ENCODE results near the gene ZNF516.

The ZNF516 gene

DNA sequence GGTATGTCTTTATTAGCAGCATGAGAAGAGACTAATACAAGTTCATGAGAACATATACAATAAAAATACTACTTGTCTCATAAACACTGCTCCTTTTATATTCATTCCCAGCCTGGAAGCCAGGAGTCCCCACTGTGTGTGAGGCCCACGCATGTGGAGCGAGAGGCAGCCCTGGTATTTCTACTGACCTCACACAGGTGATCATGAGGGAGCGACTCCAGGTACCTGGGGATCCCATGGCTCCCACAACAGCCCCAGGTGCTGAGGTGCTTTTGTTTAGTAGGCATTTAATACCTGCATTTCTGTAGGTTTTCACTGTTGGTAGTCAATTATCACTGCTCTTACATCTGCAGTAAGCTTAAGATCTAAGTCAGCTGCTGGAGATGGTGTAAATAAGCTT, 75.2 kb downstream of the ZNF516 start:
- DNase-seq (ENCODE audit: low read depth): no peak

DNA sequence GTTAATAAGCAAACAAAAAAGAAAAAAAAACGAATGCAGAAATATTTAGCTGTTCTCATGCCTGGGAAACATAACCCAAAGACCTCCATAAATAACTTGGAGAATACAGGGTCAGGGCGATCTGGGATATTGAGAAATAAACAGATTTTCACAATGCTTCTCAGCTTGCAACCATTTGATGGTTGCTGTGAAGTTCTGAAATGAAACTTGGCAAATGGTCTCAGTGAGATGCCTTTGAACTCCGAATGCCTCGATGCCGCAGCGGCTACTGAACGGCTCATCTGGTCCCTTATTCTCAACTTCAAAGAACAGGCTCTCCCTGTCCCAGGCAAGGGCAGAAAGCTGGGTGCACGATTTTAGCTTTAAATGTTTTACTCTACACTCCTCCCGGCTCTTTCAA, 78.1 kb downstream of the ZNF516 start:
- DNase-seq (ENCODE audit: low read depth): no peak

- no peak for DNase-seq (ENCODE audit: low read depth)
These were observed 80.0 kb downstream of the ZNF516 start for GRCh38 chr18:76414936-76415621.

- DNase-seq (ENCODE audit: low read depth): no peak
These were observed 82.0 kb downstream of the ZNF516 start for GRCh38 chr18:76412818-76413565.

DNA sequence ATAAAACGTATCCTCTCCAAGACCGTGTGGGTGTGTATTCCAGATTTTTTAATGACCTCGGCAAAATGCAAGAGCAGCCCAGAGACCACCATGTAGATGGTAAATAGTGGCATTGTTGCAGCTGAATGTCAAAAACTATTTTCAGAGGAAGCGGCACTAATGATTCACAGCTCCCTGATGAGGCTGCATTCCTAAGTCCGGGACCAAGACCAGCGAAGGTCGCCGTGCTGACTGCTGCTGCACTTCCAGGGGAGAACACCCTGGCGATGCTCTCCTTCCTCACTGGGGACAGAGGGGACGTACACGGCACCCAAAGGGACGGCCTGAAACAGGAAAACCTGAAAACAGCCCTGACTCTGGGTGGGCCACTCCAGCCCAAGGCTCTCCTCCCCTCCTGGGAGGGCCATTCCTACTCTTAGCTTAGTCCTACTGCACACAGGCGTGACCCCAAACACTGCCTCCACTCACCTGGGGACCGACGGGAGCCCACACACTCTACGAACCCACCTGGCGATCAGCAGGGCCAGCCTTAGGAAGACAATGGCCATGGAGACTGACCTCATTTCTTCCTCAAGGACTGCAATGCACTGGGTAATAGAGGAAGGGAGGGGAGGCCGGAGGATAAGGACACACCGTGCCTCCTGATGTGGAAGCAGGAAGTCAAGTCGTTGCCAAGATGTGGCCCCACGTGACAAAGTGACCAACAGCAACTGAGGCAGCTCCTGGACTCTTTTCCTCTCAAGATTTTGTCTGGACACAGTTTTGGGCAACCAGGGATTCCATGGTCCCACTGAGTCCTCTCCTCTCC, 82.8 kb downstream of the ZNF516 start:
- DNase-seq (ENCODE audit: low read depth): no peak

- DNase-seq (ENCODE audit: low read depth): no peak
These were observed 84.2 kb downstream of the ZNF516 start for GRCh38 chr18:76410660-76411417.

GRCh38 chr18:76410033-76410432, 85.0 kb downstream of the ZNF516 start:
- no peak for DNase-seq (ENCODE audit: low read depth)

GRCh38 chr18:76408480-76409067, 86.5 kb downstream of the ZNF516 start:
- DNase-seq (ENCODE audit: low read depth): no peak

DNA sequence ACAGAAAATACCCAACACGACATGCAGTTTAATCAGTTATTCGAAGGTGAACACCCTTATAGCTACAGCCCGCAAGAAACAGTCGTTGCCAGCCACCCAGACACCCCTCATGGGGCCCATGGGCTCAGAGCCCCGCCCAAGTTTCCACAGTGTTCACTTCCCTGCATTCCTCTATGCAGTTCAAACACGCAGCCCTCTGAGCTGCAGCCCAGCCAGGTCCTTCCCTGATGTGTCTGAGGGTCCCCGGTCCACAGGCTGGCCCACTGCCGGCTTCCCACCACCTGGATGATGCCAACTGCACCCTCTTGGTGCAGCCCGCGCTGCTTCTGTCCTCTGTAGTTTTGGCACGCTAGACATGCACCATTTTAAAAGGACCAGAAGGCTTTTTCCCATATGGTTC, 87.4 kb downstream of the ZNF516 start:
- DNase-seq (ENCODE audit: low read depth): no peak

GRCh38 chr18:76406791-76407190, 88.3 kb downstream of the ZNF516 start:
- DNase-seq (ENCODE audit: low read depth): no peak

DNA sequence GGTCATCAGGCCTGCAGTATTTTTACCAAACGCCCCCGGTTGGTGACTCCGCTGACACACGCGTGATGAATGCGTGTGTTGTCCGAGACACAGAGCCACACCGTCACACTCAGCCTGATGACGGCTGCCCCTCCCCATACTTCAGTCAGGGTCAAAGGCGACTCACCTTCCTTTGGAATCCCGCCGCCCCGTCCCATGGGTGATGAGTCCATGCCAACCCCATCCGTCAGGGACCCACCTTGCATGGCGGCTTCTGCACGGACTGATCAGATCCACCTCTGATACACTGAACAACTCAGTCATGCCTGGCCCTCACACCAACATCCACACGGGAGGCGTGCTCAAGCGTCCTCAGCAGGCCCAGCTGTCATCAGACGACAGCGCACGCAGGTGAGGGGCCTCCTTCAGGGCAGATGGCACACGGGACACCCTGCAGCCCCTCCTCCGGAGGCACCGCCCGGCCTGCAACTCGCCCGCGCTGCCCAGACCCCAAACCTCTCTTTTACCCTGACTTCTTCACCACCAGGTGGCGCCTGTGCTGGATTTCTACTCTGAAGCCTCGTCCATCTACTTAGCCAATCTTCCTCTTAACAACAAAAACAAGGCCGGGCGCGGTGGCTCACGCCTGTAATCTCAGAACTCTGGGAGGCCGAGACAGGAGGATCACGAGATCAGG, 89.2 kb downstream of the ZNF516 start:
- no peak for DNase-seq (ENCODE audit: low read depth)

DNA sequence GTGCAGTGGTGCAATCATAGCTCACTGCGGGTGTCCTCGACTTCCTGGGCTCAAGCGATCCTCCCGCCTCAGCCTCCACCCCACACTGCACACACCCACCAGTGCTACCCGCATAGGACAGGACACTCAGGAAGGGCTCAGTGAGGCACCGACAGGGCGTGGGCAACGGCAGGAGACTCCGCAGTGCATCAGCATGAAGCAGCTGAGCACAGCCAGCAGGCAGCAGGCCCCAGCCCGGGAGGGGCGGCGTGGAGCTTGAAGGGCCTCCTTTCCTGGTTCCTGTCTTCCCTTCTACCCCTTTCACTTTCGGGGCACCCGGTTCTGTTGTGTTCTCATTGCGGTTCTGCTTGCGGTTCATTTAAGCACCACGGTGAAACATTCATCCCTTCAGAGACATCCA, 89.8 kb downstream of the ZNF516 start:
- no peak for DNase-seq (ENCODE audit: low read depth)

DNA sequence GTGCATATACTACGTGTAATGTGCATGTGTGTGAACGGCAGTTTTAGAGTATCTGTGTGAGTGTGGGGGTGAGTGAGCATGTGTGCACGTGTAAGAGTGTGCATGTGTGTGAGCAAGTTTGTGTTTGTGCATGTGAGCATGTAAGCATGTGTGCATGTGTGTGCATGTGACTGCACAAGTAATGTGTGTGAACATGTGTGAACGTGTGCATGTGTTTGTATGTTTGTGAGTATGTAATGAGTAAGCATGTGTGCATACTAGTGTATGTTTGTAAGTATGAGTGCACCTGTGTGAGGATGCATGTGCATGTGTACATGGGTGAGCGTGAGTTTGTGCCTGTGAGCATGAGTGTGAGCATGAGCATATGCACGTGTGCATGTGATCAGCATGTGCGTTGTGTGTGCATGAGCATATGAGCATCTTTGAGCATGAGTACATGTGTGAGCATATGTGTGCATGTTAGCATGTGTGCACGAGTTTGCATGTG, 90.7 kb downstream of the ZNF516 start:
- no peak for DNase-seq (ENCODE audit: low read depth)

GRCh38 chr18:76402026-76402990, 92.7 kb downstream of the ZNF516 start:
- no peak for DNase-seq (ENCODE audit: low read depth)

- no peak for DNase-seq (ENCODE audit: low read depth)
These were observed 93.5 kb downstream of the ZNF516 start for GRCh38 chr18:76401498-76401897.

DNA sequence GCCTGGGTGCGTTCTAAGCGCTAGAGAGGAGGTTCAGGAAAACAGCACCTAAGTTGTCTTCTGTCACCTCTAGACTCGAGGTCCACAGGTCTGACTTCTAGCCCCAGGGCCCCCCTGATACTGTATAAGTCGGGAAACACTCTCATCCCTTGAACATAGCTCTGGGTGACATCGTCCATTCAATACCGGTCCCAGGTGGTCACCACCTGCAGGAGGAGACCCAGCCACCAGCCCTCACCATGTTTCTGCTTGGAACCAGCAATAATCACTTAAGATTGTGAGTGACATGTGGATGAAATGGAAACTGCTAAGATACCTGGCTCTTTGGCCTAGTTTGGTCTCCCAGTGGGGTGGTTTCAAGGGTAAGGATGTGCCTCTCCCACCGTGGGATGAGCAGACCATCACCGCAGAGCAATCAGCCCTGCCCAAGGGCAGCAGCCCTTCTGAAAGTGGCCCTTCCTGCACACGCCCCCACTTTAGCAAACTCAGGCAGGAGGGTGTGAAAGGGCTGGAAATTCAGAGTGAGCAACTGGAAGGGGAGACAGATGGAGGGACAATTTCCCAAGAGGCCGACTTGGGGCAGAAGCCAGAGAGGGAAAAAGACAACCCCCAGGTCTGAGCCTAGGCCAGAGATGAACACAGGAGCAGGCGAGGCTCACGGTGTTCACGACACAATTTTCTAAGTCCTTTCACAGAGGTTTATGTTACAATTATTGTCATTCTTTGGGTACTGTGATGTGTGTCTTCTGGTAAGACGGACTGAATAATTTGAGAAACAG, 95.2 kb downstream of the ZNF516 start:
- DNase-seq (ENCODE audit: low read depth): no peak

DNA sequence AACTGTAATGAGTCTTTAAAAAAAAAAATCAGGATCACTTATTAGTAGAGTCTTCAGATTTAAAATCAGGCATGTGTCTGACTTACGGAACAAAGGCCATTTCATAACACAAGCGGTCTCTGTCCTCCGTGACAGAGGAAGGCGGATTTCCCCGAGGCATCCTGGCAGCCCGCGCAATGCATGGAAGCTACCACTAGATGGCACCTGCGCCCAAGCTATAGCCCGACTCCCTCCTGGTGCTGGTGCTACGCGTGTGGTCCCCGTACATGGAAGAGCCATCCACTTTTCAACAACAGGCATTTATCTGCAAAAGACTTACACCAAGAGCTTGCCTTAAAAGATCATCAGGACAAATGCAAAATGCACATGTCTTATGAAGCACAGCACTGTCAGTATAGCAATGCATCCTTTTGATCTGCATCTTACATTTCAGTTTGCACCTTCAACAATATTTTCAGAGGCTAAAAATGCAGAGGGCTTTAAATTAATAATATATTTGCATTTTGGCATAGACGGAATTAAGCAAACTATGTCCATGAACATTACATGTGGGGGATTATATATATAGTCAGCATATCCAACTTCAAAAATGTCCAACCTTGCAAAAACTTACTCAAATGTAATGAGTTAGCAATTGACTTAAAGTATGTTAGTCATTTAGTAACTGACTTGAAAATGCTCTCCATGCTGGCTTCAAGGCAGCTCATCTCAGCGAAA, 96.0 kb downstream of the ZNF516 start:
- DNase-seq (ENCODE audit: low read depth): peak; percentile 68

DNA sequence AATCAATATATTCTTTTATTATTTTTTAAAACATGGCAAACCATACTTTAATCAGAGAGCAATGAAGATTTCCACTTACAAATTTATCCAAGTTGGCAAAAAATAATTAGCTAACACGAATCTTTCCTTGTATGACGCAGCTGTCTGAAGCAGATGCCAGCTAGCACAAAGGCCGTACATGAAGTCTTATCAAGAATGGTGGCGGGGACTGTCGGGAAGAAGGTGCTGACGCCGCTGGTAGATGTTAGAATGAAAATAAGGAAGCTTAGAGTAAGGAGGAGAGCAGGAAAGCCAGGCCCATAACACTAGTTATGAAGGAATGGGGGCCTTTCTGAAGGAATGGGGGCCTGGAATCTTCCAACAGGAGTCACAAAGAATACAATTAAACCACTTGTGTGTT, 96.7 kb downstream of the ZNF516 start:
- no peak for DNase-seq (ENCODE audit: low read depth)

Data from stimulated activated CD8-positive, alpha-beta memory T cell treated with anti-CD3 and anti-CD28 coated beads, Interleukin-7, amount 100 ng/mL, for 24 hours (primary cell).